Measurements from ENCODE around the gene CHTF18.

The CHTF18 gene

DNA sequence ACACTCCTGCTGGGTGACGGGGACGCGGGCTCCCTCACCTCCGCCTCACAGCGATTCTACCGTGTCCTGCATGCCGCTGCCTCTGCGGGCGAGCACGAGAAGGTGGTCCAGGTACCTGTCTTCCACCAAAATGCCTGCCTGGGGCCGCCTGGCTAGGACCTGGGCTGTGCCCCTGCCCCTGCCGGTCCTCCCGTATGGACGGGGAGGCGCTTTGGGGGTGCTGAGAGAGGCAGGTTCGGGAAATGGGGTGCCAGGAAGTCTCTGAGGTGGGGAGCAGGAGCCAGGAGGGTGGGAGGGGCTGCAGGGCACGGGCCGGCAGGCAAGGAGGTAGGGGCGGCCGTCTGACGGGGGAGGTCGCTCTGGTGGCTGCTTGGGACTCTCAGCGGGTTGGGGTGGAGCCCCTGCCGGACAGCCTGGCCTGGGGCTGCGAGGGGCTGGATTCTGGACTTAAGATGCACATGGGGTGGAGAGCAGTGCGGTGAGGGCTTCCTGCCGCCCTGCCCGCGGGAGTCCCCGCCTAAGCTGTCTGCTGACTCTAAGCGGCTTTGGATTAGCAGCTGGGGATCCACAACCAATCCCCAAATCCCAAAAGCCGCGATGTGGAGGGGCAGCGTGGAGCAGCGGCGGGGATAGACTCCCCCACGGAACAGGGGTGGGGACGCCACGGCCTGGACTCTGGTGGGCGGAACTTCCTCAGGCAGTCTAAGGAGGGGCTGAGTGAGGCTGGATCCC is 5.8 kb downstream of the CHTF18 start:
- no peak for DNase-seq (ENCODE audit: low spot score)

DNA sequence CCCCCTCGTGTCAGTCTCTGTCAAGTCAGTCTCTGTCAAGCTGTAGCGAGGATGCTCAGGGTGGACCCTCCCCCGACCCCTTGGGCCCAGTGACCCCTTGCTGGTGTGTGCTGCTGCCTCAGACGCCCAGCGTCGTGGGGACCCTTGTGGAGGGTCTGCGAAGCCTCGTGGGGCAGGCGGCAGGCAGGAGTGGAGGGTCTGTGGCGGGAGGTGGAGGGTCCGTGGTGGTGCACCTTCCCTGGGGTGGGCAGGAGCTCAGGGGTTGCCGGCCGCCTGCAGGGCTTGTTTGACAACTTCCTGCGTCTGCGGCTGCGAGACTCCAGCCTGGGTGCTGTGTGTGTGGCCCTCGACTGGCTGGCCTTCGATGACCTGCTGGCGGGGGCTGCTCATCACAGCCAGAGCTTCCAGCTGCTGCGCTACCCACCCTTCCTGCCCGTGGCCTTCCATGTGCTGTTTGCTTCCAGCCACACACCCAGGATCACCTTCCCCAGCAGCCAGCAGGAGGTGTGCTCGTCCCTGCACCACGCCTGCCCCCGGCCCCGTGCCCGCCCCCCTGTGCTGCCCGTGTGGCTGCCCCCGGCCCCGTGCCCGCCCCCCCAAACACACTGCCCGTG is 6.5 kb downstream of the CHTF18 start:
- DNase-seq (ENCODE audit: low spot score): no peak

- no peak for DNase-seq (ENCODE audit: low spot score)
Observed at GRCh38 chr16:795580-796229, 7.3 kb downstream of the CHTF18 start.

GRCh38 chr16:796296-797119 is 8.1 kb downstream of the CHTF18 start:
- no peak for DNase-seq (ENCODE audit: low spot score)

- DNase-seq (ENCODE audit: low spot score): no peak
Observed at GRCh38 chr16:797120-797420, 8.7 kb downstream of the CHTF18 start.

GRCh38 chr16:797686-798085 is 9.3 kb downstream of the CHTF18 start:
- DNase-seq (ENCODE audit: low spot score): no peak

- no peak for DNase-seq (ENCODE audit: low spot score)
Observed at GRCh38 chr16:798666-799065, 10.2 kb downstream of the CHTF18 start.

DNA sequence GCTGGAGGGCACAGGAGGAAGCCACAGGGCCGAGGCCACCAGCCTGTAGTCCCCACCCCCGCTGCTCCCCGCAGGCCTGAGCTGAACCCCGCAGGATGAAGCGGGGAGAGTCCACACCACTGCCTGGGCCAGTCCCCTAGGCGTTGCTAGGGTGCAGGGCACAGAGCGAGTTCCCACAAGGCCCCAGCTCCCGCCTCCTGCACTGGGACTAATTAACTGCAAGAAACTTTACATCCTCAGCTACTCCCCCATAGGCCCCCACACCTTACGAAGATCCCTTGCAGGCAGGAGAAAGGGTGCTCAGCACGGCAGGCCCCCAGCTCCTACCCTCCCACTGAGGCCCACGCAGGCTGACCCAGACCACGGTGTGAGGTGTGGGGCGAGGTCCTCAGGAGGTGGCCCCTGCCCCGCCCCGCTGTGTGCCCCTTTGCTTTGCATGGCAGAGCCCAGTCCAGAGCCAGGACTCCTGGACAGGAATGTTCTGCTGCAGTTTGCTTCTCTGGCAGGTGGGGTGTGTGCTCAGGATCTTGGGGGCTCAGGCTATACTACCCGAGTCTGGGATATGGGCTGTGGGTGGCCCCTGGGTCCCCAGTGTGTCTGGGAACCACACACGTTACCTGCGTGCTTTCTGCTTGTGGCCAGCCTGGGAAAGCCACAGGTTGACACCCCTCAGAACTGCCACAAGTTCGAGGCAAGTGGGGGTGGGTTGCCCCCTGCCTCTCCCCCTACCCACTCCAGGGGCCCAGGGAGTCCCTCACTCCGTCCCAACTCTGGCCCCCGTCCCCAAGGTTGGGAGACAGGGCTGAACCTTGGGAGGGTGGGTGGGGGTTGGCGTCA is 10.9 kb downstream of the CHTF18 start:
- DNase-seq (ENCODE audit: low spot score): no peak

DNA sequence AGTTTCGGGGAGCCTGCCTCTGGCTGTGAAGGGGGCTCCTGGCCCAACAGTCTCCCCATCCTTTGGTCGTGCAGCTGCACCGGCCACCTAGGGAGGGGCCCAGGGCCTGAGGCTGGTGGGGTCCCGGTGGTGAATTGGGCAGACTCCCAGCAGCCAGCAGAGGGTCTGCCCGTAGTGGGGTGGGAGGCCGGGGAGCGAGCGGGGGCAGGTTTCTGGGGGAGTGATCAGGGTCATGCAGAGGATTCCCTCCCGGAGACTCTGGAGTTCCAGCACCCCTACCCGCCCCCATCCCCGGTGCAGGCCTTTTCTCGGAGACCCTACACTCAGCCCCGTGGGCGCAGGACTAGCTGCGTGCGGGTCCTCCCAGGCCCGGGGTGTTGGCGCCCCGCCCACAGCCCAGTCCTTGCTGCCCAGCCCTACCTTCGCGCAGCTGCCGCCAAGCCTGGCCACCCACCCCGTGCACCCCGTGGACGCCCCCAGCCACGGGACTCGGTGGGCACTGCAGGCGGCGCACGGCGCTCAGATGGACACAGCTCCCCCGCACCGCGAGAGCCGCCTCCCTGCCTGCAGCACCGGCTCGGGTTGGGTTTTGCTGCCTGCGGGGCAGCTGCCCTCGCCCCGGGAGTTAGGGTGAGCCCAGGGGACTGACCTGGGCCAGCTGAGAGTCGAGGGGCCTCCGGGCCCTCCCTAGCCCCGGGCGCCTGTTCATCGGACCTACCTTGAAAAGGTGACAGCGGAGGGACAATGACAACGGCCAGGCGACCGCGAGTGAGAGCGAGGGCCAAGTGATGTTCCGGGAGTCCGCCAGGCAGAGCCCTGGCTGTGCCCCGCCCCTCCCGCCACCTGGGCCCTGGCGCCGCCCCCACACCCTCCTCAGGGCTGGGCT is 11.8 kb downstream of the CHTF18 start, which contains the start of gene GNG13:
TSS of gene GNG13 (minus strand) at position 787 of the 886 bp plus-strand sequence. CDS start 1,657 bp downstream, outside the sequence.
- no peak for DNase-seq (ENCODE audit: low spot score)

DNA sequence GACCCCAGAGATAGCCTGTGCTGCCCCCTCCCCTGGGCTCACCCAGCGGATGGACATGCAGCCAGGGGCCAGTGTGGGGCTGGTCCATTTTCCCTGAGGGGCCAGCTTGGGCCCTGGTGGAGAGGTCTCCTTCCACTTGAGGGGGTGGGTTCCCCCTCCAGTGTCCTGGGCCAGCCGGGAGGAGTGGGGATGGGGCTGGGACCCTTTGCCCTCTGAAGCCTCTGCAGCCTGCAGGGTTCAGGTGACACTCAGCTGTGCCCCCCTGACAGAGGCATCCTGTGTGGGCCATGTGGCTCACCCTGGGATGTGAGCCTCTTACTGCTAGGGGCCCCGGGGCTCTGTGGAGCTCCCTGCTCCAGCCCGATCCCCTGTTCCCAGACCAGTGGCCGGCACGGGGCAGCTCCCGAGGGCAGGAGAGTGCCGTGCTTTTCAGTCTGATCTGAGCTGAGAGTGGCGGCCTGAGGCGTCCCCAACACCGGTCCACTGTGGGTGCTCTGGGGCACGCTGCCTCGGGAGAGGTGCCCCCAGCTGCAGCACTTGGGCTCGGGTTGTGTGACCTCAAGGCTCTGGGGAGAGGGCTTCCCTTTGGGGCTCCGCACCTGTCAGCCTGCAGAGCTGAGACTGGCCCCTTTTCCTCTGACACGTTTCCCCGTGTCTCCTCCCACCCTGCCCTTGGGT is 12.6 kb downstream of the CHTF18 start:
- no peak for DNase-seq (ENCODE audit: low spot score)

DNA sequence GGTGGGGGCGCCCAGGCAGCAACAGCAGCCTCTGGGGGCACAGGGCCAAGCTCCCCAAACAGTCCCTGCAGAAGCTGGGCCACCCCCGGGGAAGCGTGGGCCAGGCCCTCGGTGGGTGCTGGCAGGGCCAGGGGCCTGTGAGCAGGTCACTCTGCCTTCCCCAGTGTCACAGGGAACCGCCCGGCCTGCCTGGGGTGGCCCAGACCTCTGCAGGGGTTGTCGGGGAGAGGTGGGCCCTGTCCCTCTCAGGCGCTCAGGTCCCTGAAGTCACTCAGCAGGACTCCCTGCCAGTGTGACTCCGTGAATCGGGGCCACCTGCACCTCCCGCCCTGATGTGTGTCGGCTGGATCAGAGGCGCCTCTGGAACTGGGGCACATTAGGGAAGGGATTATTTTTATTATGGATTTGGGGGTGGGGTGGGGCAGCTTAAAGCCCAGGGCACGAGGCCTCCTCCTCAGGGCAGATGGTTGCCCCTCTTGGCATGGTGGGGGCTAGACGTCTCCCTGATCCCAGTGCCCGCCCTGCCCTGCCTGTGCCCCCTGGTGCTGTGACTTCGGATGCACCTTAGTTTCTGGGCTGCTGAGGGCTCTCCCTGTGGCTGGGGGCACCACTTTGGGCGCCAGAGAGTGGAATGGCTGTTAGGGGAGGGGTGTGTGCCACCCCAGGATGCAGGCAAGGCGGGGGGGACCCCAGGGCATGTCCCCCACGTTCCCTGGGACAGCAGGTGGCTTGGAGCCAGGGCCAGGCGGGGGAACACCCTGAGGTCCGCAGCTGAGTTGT is 13.4 kb downstream of the CHTF18 start:
- no peak for DNase-seq (ENCODE audit: low spot score)

GRCh38 chr16:802461-802860 is 14.0 kb downstream of the CHTF18 start:
- no peak for DNase-seq (ENCODE audit: low spot score)

DNA sequence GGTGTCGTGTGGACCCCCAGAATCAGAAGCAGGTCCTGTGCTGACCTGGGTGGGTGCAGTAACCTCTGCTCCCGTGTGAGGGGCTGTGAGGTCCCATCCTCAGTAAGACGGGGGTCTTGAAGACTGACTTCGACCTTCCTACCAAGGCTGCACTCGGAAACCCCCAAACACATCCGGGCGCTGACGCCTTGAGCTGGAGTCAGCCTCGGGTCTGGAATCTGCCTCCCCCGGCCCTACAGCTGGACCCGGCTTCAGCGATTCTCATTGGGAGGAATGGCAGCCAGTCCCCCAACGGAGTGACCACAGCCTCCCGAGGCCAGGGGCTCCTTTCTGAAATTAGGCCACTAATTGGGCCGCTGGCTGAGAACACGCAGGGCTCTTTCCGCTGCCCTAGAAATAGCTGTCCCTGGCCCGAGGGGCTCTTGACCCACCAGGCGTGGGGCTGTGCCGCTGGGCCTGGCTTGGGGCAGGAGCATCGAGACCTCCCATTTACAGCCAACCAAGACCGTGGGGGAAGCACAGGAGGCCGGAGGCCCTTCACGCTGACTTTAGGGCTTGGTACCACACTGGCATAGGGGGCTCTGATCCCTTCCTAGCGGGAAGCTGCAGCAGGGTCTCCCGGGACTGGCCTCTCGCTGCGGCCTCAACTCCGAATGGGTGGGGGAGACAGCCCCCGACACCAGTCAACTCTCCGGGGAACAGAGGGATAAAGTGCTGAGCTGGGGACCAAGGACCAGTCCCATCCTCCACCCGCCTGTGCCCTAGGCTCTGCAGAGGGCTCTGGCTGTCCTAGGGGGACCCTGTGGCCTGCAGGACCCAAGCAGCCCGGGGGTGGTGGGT is 14.7 kb downstream of the CHTF18 start:
- DNase-seq (ENCODE audit: low spot score): no peak

- no peak for DNase-seq (ENCODE audit: low spot score)
Observed at GRCh38 chr16:803754-804080, 15.3 kb downstream of the CHTF18 start.

GRCh38 chr16:804193-805048 is 16.0 kb downstream of the CHTF18 start:
- no peak for DNase-seq (ENCODE audit: low spot score)

GRCh38 chr16:805474-805873 is 17.1 kb downstream of the CHTF18 start:
- no peak for DNase-seq (ENCODE audit: low spot score)

GRCh38 chr16:807347-808084 is 19.1 kb downstream of the CHTF18 start:
- DNase-seq (ENCODE audit: low spot score): peak; percentile 89

All from germinal center (tissue), 1 donor.